Uterus (tissue), 4 donors: ENCODE data around the gene ZFP1. TPM values are rescaled to one million over a fixed set of nuclear protein-coding genes. Genes with fewer than 3 reads are reported as not detected.
"Not testable (repeated sequence)": the region's sequence is repeated elsewhere in the genome, so short reads cannot be mapped to it uniquely, and the experiment has no call there.

Experiments
- DNase-seq, 2 donors: peaks; one replicate each; pipeline ENCODE4 v3.0.0-alpha.2; 2019 to 2020
- H3K27ac ChIP-seq, 2 donors: fragments of 200-600 bp; sonication (generic); 1 replicate in 1 of 2; 2 replicates in 1 of 2; pipeline ENCODE4 v1.5.1; 2016 to 2018
- H3K27me3 ChIP-seq, 2 donors: fragments of 200-600 bp; sonication (generic); one replicate each; pipeline ENCODE4 v1.5.1; 2018 to 2019; ENCODE audit warnings: control low read depth in 1 of 2
- H3K36me3 ChIP-seq, 2 donors: fragments of 200-600 bp; sonication (generic); one replicate each; pipeline ENCODE4 v1.5.1; 2019; ENCODE audit warnings: control low read depth in 1 of 2
- H3K4me1 ChIP-seq, 2 donors: fragments of 200-600 bp; sonication (generic); one replicate each; pipeline ENCODE4 v1.5.1; 2018 to 2019; ENCODE audit warnings: control low read depth in 1 of 2
- H3K4me3 ChIP-seq, 2 donors: fragments of 200-600 bp; sonication (generic); 1 replicate in 1 of 2; 2 replicates in 1 of 2; pipeline ENCODE4 v1.5.1; 2018 to 2019; ENCODE audit warnings: mild to moderate bottlenecking in 1 of 2
- H3K9me3 ChIP-seq, 2 donors: fragments of 200-600 bp; sonication (generic); one replicate each; pipeline ENCODE4 v1.5.1; 2019; ENCODE audit warnings: control low read depth in 1 of 2
- CTCF ChIP-seq, 4 experiments: fragments of 200-600 bp in 2 of 4; fragments of 450-650 bp in 2 of 4; sonication (generic) in 2 of 4; IDR thresholded peaks; one replicate each; pipeline ENCODE4 v1.5.1; 2016 to 2019; ENCODE audit warnings: antibody characterized with exemption in 4 of 4, mild to moderate bottlenecking in 2 of 4, moderate library complexity in 1 of 4
- POLR2A ChIP-seq, 2 donors: fragments of 450-650 bp; IDR thresholded peaks; one replicate each; pipeline ENCODE4 v1.6.1; 2016; ENCODE audit warnings: antibody characterized with exemption in 2 of 2, mild to moderate bottlenecking in 1 of 2, moderate library complexity in 1 of 2
- intact Hi-C: fragments of 100-400 bp; cut with DNase I; formaldehyde crosslinking; loops from one replicate; pipeline ENCODE4 v1.15.1; 2023; ENCODE audit warnings: low total_unique reads
- total RNA-seq, 4 donors: library from RNA; depleted of rRNA in 3 of 4; stranded (reverse); fragments of >200 nt in 3 of 4; gene quantifications; one replicate each; pipeline versions ENCODE4 v1.1.0 to v1.2.4, GENCODE V29; 2014 to 2023
- donor health status: DM: yes; HTN: yes; CAD: no.

Gene ZFP1
- total RNA-seq, 4 donors from 2014 or later, result 5.9 to 39.7 (median 16.2) TPM

GRCh38 chr16:75207831-75208230 is 59.5 kb downstream of the ZFP1 start:
- Histone ChIP-seq H3K27me3 (no peaks in the 10 kb centered on the region), H3K27ac (no peak overlapping the region), H3K4me1 (no peaks in the 10 kb centered on the region), H3K4me3 (no peak overlapping the region), H3K36me3 (no peaks in the 10 kb centered on the region), H3K9me3 (no peaks in the 10 kb centered on the region)
- TF ChIP-seq CTCF (IDR thresholded peaks at IDR 0.05) (no peak), POLR2A (IDR thresholded peaks at IDR 0.05) (no peak)
- DNase-seq, result no peak
- intact Hi-C loops, result no loop called here

GRCh38 chr16:75208242-75208825 is 60.0 kb downstream of the ZFP1 start:
- Histone ChIP-seq H3K4me1 (no peaks in the 10 kb centered on the region), H3K27ac (no peak overlapping the region), H3K4me3 (no peak overlapping the region), H3K27me3 (no peaks in the 10 kb centered on the region), H3K9me3 (no peaks in the 10 kb centered on the region), H3K36me3 (no peaks in the 10 kb centered on the region)
- TF ChIP-seq POLR2A (IDR thresholded peaks at IDR 0.05), result no peak
- TF ChIP-seq CTCF (IDR thresholded peaks at IDR 0.05), result no peak
- no peak for DNase-seq
- intact Hi-C loops, result no loop called here

- DNase-seq, result no peak
- no peaks in the 10 kb centered on the region for H3K27me3 ChIP-seq
- H3K27ac ChIP-seq, result no peak overlapping the region
- intact Hi-C loops, result no loop called here
- H3K36me3 ChIP-seq, result no peaks in the 10 kb centered on the region
- TF ChIP-seq CTCF (IDR thresholded peaks at IDR 0.05), result no peak
- TF ChIP-seq POLR2A (IDR thresholded peaks at IDR 0.05), result no peak
- H3K4me3 ChIP-seq, result no peak overlapping the region
- no peaks in the 10 kb centered on the region for H3K9me3 ChIP-seq
- H3K4me1 ChIP-seq, result no peaks in the 10 kb centered on the region
Observed at GRCh38 chr16:75208861-75209505, 60.7 kb downstream of the ZFP1 start.

- DNase-seq, intact Hi-C loops: not testable (repeated sequence)
Observed at GRCh38 chr16:75209514-75209913, 61.2 kb downstream of the ZFP1 start.

GRCh38 chr16:75209944-75210343 is 61.6 kb downstream of the ZFP1 start:
- TF ChIP-seq POLR2A (IDR thresholded peaks at IDR 0.05) (no peak), CTCF (IDR thresholded peaks at IDR 0.05) (no peak)
- Histone ChIP-seq H3K27me3 (no peaks in the 10 kb centered on the region), H3K4me3 (no peak overlapping the region), H3K4me1 (no peaks in the 10 kb centered on the region), H3K36me3 (no peaks in the 10 kb centered on the region), H3K9me3 (no peaks in the 10 kb centered on the region), H3K27ac (no peak overlapping the region)
- DNase-seq, result no peak
- intact Hi-C loops, result no loop called here

More at GRCh38 chr16:75209514-75209913, 61.2 kb downstream of the ZFP1 start:
- not testable (repeated sequence) for H3K9me3 ChIP-seq, H3K4me3 ChIP-seq, H3K36me3 ChIP-seq, H3K27ac ChIP-seq, H3K27me3 ChIP-seq, H3K4me1 ChIP-seq

- H3K27me3 ChIP-seq, H3K36me3 ChIP-seq, intact Hi-C loops, H3K9me3 ChIP-seq, H3K4me1 ChIP-seq, H3K4me3 ChIP-seq, H3K27ac ChIP-seq, DNase-seq: not testable (repeated sequence)
Observed at GRCh38 chr16:75211286-75211685, 63.0 kb downstream of the ZFP1 start.
